OCI-M1 (cell line): ENCODE measurements around the gene DCAF5.
"Not testable (repeated sequence)": the region's sequence is repeated elsewhere in the genome, so short reads cannot be mapped to it uniquely, and the experiment has no call there.

Experiments used
- DNase-seq: peaks from one replicate; lab custom pipeline; 2025; lab: John Stamatoyannopoulos, UW

Gene DCAF5

DNA sequence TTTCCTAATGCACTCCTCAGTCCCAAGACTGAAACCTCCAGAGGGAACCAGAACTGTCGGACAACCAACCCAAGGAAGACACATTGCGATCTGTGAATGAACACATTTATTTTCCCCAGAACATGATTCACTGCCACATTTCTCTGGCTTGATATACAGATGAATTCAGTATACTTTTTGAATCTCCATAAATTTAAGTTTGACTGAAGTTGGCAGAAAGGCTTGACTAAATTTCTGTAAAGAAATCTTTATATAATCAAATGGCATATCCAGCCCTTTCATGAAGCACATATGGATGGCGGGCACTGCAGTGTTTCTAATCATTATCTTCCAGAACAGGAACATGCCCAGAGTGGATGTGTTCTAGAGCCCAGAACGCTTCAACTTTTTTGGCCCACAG, 56.7 kb downstream of the DCAF5 start:
- no peak for DNase-seq

DNA sequence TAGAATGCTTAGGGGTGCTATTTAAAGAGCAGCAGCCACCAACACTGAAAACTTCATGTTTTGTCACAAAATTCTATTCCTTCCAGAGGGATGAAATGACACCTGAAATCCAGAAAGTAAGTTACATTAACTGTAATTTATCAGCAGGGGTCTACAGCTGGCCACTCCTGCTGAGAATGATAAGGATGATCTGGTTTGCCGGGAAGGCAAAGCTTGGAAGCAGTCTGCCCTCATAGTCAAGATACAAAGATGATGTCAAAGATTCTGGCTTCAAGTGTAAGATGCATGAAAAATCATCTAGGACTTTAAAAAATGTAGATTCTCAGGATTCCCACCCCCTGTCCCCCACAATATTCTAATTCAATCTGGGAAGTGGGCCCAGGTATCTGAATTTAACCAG, 58.4 kb downstream of the DCAF5 start:
- DNase-seq: no peak

DNA sequence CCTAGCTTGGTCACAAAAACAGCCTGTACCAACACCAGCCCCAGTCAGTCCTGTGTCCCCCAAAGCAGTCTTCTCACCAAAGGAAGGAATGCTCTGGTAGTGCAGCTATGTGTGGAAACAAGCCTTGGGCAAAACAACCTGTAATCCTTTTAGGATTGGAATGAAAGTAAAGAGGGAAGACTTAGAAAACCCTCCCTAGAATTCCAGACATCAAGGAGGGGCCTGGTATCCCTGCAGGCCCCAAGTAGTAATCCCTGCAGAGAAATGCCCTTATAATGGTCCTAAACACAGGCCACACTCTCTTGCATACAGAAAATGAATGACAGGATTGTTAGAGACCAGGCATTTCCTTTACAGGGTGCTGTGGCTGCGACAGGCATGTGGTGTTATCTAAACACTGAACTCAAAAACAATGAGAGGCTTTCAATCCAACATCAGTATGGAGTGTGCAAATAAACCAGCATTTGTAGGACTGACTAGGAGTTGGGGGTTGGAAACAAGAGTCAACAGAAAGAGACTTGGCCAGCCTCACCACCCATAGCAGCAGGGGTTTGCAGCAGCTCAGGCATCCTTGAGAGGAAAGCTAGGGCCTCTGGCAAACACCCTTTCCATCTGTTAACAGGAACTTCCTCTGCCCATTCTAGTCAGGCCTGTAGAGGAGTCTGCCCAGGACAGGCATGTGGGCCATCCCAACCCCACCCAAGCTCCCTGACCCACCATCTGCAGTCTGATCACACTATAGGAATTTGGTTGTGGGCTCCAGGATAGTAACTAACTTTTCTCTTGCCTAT, 59.1 kb downstream of the DCAF5 start:
- no peak for DNase-seq

DNA sequence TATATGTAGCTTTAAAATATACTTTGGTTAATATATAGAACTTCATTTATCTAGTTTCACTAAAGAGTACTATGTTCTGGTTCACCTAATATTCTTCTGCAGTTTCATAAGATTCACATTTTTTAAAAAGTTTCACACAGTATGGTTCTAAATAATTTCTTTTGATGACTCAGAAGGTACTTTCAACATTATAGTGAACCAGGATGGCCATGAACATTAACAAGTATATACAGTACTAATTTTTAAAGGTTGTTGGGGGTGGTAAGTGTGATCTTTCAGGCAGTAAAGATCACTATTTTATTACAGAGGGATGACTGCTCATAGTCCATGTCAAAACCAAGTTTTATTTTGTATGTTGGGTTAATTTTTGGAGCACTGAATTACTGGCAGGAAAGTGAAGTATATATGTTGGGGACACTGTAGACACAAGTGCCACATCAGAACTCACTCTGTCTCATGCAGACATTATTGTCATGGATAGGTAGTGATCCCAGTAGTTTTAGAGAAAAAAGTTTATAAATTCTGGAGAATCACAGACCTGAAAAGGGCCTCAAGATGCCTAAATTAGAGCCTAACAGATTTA, 60.0 kb downstream of the DCAF5 start:
- DNase-seq: no peak

DNA sequence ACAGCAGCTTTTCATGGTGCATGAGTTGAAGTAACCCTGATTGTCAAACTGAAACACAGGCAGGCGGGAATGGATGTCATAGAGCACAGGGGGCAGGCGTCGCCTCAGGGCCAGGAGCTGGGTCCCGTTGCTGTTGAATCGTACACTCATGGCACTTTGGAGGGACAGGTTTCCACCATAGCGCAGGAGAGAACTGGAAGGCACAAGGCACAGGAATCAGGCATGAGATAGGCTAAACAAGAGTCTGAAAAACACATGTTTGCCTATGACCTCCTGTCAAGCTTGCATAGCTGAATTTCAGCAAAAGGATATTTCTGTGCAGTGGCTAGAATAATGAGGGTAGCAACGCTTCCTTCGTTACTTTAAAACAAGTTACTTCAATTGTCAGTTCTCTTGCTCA, 61.2 kb downstream of the DCAF5 start:
- no peak for DNase-seq

DNA sequence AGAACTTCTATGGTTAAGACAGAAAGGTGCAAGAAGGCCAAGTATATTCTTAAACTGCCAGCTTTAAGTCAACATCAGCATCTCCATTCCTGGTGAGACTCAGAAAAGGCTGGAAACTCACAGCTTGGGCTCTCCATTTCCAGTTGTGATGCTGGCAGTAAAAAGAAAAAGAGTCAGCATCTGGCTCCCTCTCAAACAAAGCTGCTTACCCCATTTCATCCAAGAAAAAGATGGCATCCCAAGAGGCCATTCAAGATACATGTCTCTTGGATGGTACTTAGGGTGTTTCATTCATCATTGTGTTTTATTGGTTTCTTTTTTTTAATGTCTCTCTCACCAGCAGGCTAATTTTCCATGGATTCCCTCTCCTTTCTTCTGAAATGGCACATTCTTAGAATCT, 61.9 kb downstream of the DCAF5 start:
- DNase-seq: no peak

DNA sequence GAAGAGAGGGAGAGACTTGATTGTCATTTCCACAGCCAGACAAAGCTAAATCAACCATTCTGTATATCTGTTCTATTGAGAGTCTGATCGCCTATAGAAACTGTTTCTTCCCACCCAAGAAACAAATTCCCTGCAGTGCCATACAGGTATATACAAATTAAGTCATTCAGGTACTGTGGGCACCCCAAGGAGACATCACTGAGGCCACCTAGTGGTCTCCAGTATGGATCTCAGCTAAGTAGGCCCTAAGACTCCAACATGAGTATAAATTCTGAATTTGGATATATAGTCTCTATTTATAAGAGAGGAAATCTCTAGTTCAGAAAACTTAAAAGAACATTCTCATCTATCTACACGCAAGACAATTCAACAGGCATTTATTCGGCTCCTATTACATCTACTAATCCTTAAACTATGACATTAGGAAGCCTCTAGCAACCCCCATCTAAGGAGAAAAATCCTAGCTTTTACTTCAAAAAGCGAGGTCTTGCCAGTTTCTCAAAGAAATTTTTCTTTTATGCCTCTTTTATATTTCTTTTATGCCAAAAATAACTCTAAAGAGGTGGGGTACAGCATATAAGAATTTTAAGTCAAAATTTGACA, 62.6 kb downstream of the DCAF5 start:
- peak; percentile 34 for DNase-seq

DNA sequence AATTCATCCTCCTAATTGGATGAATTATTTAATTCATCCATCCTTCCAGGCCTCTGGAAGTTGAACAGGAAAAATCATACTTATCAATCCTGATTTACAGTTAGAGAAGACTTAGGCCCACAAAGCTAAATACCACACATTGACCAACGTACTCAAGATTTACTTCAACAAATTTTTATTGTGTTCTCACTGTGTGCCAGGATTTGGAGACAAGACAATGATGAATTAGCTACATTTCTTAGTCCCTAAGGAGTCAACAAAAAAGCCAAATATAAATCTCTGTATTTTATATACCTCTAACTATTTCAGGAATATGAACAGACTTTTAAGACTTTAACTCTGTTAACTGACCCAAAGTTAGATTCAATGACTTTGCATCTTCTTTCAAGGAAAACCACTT, 63.9 kb downstream of the DCAF5 start:
- DNase-seq: no peak

DNA sequence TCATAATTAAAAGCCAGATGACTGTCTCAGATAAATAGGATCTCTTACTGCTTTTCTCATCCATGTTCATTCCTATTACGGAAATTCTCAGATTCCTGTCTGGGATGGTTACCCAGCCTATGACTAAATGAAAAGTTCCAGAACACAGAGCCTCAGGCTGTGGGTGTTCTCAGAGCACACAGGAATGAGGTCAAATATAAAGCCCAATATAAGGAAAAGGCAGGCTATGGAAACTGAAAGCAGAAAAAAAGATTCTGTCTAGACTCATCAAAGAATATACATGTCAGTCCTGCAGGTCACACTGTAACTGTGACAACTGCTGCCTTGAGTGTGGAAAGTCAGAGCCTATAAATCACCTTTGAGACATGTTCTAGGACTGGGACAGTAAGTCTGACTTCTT, 64.3 kb downstream of the DCAF5 start:
- DNase-seq: no peak

DNA sequence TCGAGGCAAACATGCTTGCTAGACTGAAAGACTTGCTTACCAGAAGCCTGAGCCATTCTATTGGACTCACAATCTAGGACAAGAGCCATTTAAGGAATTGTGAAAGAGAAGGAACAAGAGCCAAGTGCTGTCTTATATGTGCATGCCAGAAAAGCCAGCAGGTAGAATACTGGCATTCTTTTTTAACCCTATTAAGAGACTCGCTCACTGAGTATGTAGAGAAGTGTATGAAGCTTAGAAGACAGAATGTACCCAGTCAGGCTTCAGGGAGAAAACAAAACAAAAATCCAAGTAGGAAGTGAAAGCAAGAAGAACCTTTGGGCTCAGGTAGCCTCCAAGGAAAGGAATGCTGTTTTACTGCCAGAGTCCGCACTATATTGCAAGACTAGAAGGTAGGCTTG, 65.9 kb downstream of the DCAF5 start:
- DNase-seq: no peak

DNA sequence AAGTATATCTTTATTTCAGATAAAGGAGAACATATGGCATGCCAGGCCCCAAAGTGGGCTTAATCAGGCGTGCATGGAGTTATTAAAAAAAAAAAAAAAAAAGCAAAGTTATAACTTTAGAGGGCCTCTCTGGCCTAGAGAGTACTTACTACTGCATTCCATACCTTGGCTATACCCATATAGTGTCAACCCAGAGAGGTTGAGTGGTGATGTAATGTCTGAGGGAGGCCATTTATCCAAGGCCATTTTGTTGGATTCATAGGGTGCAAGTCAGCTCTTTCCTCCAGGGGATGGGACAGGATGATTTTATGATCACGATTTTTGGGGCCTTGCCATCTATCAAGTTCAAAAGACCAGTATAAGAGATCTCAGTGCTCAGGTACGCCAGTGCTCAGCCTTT, 66.4 kb downstream of the DCAF5 start:
- no peak for DNase-seq

DNA sequence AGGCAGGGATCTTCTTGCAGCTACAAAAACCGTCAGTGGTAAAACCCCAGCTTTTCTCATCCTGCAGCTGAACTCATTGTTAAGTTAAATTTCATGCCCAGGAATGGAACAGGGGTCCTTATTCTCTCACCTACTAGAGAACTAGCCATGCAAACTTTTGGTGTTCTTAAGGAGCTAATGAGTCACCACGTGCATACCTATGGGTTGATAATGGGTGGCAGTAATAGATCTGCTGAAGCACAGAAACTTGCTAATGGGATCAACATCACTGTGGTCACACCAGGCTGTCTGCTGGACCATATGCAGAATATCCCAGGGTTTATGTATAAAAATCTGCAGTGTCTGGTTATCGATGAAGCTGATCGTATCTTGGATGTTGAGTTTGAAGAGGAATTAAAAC, 68.9 kb downstream of the DCAF5 start:
- DNase-seq: no peak

DNA sequence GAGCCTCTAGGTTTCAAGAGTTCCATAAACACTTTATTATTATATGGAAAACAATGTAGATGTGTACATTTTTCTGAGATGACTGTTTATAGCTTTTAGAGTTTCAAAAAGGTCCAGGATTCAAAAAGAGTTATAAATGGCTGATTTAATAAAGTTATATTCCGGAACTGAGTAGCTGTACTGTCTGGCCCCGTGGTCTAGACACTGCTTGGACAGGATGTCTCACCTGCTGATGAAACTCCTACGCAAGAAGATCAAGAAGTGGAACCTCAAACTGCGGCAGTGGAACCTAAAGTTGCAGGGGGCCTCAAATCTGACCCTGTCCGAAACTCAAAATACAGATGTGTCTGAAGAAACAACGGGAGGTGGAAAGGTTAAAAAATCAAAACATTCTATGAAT, 69.7 kb downstream of the DCAF5 start:
- DNase-seq: no peak

DNA sequence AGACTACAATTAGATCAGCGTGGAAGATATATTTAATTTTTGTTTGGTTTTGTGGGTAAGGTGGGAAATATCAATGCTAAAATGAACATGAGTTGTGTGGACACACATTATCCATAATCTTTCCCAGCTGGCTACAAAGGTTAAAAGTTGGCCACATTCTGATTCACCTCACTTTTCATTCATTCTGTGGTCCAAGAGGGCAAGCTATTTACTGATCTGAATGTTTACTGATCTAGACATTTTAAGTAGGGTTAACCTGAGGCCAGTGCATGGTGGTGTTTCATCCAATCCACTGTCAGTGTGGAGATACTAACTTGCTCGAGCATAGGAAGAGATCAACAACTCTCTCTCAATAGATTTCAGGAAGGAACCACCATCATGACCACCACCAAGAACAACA, 71.6 kb downstream of the DCAF5 start:
- no peak for DNase-seq

DNA sequence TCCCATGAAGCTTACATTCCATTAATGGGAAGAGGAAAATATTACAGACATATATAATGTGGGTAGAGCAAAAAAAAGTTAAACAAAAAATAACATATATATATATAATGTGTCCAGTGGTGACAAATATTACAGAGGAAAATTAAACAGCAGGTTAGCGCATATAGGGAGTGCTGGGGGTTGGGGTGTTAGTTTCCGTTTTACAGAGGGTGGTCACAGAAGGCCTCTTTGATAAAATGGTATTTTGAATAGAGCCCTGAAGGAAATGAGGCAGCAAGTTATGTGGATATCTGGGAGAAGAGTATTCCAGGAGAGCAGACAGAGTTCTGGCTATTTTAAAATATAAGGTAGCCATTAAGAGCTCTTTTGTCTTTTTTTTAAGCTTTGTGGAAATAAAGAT, 73.2 kb downstream of the DCAF5 start:
- DNase-seq: no peak

DNA sequence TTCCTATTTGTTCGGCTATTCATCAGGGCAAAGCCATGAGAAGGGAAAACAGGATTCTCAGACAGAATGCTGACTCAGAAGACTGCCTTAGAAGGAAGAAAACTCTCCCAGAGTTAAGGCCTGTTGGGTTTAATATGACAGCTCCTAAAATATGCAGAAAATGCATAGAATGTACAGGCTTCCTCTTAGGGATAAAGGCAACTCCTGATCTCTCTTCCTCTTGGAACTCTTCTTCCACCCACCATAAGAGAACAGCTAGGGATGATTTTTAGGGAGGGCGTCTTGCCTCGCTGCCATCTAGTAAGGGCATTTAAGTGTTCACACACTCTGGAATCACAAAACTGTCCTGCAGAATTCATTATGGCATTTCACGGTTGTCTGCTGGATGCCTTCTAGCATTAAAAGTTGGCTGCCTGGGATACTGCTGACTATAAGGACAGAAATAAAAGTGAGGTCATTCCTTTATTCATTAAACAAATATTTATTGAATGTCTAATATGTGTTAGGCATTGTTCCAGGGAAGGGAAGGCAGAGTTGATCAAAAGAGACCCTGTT, 73.7 kb downstream of the DCAF5 start:
- DNase-seq: no peak

DNA sequence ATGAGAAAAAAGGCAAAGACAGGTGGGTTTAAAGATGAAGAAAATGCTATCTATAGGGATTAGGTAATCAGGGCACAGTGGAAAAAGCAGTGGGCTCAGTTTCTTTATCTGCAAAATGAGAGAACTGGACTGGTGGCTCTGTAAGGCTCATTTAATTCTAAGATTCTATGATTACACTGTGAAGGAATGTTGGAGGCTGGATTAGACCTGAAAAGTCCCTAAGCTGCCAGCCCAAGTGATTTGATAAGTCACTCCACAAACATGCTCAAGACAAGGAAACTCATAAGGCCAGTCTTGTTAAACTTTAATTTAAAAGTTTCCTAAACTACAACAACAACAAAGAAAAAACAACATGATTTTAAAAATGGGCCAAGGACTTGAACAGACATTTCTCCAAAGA, 75.1 kb downstream of the DCAF5 start:
- DNase-seq: no peak

DNA sequence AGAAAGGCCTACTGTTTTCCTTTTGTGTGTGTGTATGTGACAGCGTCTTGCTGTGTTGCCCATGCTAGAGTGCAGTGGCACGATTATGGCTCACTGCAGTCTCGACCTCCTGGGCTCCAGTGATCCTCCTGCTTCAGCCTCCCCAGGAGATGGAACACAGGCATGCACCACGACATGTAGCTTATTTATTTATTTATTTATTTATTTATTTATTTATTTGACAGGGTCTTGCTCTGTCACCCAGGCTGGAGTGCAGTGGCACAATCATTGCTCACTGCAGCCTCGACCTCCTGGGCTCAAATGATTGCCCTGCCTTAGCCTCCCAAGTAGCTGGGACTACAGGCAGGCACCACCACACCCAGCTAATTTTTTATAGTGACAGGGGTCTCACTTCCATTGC, 75.7 kb downstream of the DCAF5 start:
- not testable (repeated sequence) for DNase-seq

DNA sequence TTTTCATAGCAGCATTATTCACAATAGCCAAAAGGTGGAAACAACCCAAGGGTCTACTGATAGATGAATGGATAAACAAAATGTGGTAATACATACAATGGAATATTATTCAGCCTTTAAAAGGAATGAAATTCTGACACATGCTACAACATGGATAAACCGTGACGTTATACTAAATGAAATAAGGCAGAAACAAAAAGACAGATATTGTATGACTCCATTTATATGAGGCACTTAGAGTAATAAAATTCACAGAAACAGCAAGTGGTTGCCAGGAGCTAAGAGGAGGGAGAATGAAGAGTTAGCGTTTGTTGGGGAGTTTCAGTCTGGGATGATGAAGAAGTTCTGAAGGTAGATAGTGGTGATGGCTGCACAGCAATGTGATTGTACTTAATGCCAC, 76.6 kb downstream of the DCAF5 start:
- no peak for DNase-seq

DNA sequence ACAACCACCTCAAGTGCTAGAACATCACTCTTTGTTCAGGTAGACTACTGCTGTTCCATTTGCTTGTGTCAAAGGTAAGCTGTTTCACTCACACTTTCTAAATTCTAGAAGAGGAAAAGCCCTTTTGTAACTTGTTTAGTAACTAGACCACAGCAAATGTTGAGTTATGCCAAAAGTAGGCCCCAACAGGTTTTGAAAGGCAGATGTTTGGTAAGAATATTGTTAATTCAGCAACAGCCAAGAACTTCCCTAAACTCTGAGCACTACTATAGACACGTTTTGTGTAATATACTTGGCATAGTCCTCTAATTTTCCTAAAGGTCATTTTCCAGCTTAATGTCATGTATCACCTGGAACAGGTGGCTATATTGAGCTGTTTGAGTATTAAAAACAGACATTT, 79.0 kb downstream of the DCAF5 start:
- no peak for DNase-seq

DNA sequence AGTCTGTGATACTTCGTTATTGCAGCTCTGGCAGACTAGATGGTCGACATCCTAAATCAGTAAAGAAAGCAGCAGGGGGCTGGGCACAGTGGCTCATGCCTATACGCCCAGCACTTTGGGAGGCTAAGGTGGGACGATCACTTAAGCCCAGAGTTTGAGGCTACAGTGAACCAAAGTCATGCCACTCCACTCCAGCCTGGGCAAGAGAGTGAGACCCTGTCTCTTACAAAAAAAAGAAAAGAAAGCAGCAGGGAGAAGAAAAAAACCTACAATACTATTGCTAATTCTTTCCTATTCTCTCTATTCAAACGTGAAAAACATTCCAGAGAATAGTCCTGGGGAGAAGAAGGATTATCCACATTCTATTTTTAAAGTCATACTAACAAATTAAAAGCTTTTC, 79.5 kb downstream of the DCAF5 start:
- no peak for DNase-seq

DNA sequence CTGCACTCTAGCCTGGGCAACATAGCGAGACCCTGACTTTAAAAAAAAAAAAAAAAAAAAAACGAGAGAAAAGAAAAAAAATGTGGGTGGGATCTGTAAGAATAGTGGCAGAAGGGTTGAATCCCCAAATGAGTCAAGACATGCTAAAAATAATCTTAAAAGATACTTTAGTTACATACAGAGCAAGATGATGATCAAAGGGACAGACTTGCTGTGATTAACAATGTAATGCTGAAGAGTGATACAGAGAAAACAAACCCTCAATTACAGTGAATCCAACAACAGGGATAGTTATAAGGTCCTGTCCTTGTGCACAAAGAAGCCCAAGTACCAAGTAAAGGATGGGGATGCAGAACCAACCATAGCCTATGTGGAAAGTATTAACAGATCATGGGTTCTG, 80.3 kb downstream of the DCAF5 start:
- no peak for DNase-seq

DNA sequence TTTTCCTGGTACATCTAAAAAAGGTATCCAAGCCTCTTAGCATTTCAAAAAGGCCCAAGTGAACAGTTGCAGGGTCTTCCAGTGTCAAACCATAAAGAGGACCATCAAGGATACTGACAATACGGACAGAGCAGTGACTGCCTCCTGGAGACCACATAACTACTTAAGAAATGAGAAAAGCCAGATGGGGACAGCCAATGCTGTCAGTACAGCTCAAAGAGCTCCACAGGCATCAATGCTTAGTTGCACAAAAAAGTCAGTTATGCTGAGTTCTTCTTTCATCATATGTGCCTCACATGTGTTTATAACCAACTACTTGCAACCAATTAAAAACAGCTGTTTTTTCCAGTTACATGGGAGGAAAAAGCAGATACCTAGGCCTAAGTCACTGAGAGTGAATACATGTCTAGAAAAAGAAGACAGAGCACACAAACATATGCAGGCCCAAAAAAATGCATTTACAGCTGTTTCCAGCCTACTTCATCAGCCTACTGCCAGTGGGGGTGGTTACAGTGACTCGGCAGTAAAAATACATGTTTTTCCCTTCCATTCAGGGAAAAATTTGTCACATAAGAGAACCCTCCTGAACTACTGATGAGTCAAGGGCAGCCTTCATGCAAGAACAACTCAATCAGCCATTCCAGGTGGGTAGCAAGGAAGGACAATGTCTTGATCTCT, 84.0 kb downstream of the DCAF5 start:
- DNase-seq: peak; percentile 46
